ENCODE measurements around the gene TMEM141. TPM values are rescaled to one million over a fixed set of nuclear protein-coding genes. Genes with fewer than 3 reads are reported as not detected.
"Not testable (repeated sequence)": the region's sequence is repeated elsewhere in the genome, so short reads cannot be mapped to it uniquely, and the experiment has no call there.

The TMEM141 gene
- total and polyA plus RNA-seq, 2 donors (not counting 1 experiment from before 2014, with no cell fraction given): 43.3 to 56.5 TPM

DNA sequence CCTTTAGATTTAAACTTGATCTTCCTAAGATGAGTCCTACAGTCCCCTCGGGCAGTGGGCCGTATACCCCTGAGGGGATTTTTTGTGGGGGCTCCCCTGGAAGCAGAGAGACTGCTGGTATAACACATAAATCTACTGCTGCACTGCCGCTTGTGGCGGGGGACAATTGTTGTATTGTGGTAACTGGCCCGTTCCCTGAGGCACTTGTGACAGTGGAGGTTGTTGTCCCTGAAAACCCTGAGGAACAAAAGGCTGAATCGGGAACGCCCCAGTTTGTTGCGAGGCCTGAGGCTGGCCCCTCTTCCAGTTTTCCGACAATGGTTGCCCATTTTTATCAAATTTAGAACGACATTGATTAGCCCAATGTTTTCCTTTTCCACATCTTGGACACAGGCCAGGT lies 4.7 kb upstream of the TMEM141 start:
- H4K20me1 ChIP-seq (ENCODE audit: control insufficient read depth, extremely low read depth, insufficient read depth, low read length): no peaks in the 10 kb centered on the region
- H3K4me1 ChIP-seq (ENCODE audit: control insufficient read depth, extremely low read depth, insufficient read depth, low read length): peaks cover 4% of the 10 kb centered on the region
- peaks cover under 1% of the 10 kb centered on the region for H3K79me2 ChIP-seq (ENCODE audit: control insufficient read depth, insufficient read depth, low read length)
- no peak overlapping the region for H3K4me2 ChIP-seq (ENCODE audit: extremely low read depth, insufficient read depth, low read length)
- no peak overlapping the region for H3K4me3 ChIP-seq (replicated peaks in 1 of 4; ENCODE audit: control extremely low read depth in 1 of 4, insufficient read depth in 1 of 4, low read depth in 3 of 4, low read length in 4 of 4)
- no peak overlapping the region for H3K9ac ChIP-seq (ENCODE audit: insufficient read depth, low read length)
- no peak overlapping the region for H2AFZ ChIP-seq (ENCODE audit: low read length)
- no peak for DNase-seq (ENCODE audit: low read depth in 2 of 2)
- TF ChIP-seq, protein P1, sequence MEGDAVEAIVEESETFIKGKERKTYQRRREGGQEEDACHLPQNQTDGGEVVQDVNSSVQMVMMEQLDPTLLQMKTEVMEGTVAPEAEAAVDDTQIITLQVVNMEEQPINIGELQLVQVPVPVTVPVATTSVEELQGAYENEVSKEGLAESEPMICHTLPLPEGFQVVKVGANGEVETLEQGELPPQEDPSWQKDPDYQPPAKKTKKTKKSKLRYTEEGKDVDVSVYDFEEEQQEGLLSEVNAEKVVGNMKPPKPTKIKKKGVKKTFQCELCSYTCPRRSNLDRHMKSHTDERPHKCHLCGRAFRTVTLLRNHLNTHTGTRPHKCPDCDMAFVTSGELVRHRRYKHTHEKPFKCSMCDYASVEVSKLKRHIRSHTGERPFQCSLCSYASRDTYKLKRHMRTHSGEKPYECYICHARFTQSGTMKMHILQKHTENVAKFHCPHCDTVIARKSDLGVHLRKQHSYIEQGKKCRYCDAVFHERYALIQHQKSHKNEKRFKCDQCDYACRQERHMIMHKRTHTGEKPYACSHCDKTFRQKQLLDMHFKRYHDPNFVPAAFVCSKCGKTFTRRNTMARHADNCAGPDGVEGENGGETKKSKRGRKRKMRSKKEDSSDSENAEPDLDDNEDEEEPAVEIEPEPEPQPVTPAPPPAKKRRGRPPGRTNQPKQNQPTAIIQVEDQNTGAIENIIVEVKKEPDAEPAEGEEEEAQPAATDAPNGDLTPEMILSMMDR (conservative IDR thresholded peaks at IDR 0.05 in 1 of 2, IDR thresholded peaks at IDR 0.05 in 1 of 2; ENCODE audit: low read depth in 1 of 2, low read length in 2 of 2): no peak
- no peak for TF ChIP-seq EZH2 (IDR thresholded peaks at IDR 0.05; ENCODE audit: low read length, missing control alignments)
- no peaks in the 10 kb centered on the region for H3K36me3 ChIP-seq (ENCODE audit: control insufficient read depth, insufficient read depth, low read length)
- no peak overlapping the region for H3K27ac ChIP-seq (ENCODE audit: insufficient read depth, low read length)
- peaks cover 5% of the 10 kb centered on the region for H3K27me3 ChIP-seq (ENCODE audit: control insufficient read depth, insufficient read depth, low read length)
- H3K9me3 ChIP-seq (ENCODE audit: control insufficient read depth, insufficient read depth, low read depth, low read length): no peaks in the 10 kb centered on the region

DNA sequence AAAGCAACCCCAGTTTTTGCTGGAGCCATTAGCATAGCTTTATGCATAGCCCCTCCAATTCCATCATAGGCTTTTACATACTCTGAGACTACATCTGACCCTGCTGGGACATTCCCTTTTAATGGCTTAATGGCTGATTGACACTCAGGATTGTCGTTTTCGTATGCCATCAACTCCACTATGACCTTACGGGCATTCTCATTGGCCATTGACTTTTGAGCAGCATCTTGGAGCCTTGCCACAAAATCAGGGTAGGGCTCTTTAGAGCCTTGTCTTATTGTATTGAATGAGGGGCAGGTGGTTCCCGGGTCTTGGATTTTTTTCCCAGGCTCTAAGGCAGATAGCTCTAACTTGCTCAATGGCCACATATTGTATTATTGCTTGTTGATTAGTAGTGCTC lies 4.2 kb upstream of the TMEM141 start:
- H3K79me2 ChIP-seq (ENCODE audit: control insufficient read depth, insufficient read depth, low read length); H3K9ac ChIP-seq (ENCODE audit: insufficient read depth, low read length); H3K36me3 ChIP-seq (ENCODE audit: control insufficient read depth, insufficient read depth, low read length); H3K4me2 ChIP-seq (ENCODE audit: extremely low read depth, insufficient read depth, low read length); H4K20me1 ChIP-seq (ENCODE audit: control insufficient read depth, extremely low read depth, insufficient read depth, low read length); H3K9me3 ChIP-seq (ENCODE audit: control insufficient read depth, insufficient read depth, low read depth, low read length); H3K4me1 ChIP-seq (ENCODE audit: control insufficient read depth, extremely low read depth, insufficient read depth, low read length); H3K27me3 ChIP-seq (ENCODE audit: control insufficient read depth, insufficient read depth, low read length); H2AFZ ChIP-seq (ENCODE audit: low read length); H3K27ac ChIP-seq (ENCODE audit: insufficient read depth, low read length); DNase-seq (ENCODE audit: low read depth in 2 of 2); H3K4me3 ChIP-seq (replicated peaks in 1 of 4; ENCODE audit: control extremely low read depth in 1 of 4, insufficient read depth in 1 of 4, low read depth in 3 of 4, low read length in 4 of 4): not testable (repeated sequence)

DNA sequence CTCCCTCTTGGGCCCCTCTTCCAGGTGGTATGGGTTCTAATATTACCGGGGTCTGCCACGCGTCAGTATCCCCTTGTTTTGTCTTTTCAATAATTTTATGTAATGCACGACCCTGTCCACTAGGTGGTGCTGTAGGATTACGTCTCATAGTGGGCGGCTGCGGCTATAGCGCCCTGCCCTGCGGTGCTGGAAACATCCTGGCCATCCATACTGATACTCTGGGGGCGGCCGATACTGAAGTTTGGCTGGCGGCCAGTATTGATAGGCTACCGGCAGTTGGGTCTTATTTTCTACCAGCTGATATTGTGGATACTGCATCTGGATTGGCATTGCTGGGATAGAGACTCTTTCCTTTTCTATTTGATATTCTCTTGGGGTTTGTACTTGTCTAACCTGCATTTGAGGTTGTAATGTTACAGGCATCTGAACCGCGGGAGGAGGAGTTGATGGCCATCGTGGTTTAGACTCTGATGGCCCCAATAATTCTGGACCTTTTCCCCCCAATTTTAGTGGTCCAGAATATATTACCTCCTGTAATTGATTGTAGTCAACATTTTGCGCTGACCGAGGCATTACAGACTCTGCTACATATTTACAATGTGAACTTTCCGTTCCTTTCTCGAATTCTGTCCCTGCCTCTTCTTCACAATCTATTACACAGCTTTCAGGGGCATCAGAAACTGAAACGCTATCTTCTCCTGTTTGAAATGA lies 3.3 kb upstream of the TMEM141 start:
- Histone ChIP-seq H3K9ac (ENCODE audit: insufficient read depth, low read length) (no peak overlapping the region), H3K36me3 (ENCODE audit: control insufficient read depth, insufficient read depth, low read length) (no peaks in the 10 kb centered on the region), H3K9me3 (ENCODE audit: control insufficient read depth, insufficient read depth, low read depth, low read length) (no peaks in the 10 kb centered on the region), H4K20me1 (ENCODE audit: control insufficient read depth, extremely low read depth, insufficient read depth, low read length) (no peaks in the 10 kb centered on the region), H3K4me3 (replicated peaks in 1 of 4; ENCODE audit: control extremely low read depth in 1 of 4, insufficient read depth in 1 of 4, low read depth in 3 of 4, low read length in 4 of 4) (no peak overlapping the region), H3K79me2 (ENCODE audit: control insufficient read depth, insufficient read depth, low read length) (peaks cover 4% of the 10 kb centered on the region), H3K4me2 (ENCODE audit: extremely low read depth, insufficient read depth, low read length) (peak overlapping the region; percentile 45), H2AFZ (ENCODE audit: low read length) (no peak overlapping the region), H3K27me3 (ENCODE audit: control insufficient read depth, insufficient read depth, low read length) (no peaks in the 10 kb centered on the region), H3K27ac (ENCODE audit: insufficient read depth, low read length) (no peak overlapping the region), H3K4me1 (ENCODE audit: control insufficient read depth, extremely low read depth, insufficient read depth, low read length) (peaks cover 4% of the 10 kb centered on the region)
- peak; percentile 30 to 57 for DNase-seq (ENCODE audit: low read depth in 2 of 2)
- TF ChIP-seq, protein P1 (conservative IDR thresholded peaks at IDR 0.05 in 1 of 2, IDR thresholded peaks at IDR 0.05 in 1 of 2; ENCODE audit: low read depth in 1 of 2, low read length in 2 of 2): peak; percentile 73 to 77
- TF ChIP-seq EZH2 (IDR thresholded peaks at IDR 0.05; ENCODE audit: low read length, missing control alignments): no peak

DNA sequence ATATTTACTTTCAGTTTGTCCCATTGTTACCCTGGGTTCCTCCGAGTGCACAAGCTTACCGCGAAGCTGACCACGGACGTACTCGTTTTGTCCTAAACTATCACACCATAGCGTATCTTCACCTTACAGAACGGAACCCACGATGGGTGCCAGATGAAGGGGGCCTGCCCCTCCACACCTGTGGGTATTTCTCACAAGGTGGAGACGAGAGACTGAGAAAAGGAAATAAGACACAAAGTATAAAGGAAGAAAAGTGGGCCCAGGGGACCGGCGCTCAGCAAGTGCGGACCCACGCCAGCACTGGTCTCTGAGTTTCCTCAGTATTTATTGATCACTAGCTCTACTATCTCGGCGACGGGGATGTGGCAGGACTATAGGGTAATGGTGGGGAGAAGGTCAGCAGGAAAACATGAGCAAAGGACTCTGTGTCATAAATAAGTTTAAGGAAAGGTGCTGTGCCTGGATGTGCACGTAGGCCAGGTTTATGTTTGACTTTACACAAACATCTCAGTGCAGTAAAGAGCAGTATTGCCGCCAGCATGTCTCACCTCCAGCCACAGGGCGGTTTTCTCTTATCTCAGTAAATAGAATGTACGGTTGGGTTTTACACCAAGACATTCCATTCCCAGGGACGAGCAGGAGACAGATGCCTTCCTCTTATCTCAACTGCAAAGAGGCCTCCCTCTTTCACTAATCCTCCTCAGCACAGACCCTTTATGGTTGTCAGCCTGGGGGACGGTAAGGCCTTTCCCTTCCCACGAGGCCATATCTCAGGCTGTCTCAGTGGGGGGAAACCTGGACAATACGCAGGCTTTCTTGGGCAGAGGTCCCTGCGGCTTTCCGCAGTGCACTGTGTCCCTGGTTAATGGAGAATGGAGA lies 2.3 kb upstream of the TMEM141 start:
- H3K27ac ChIP-seq (ENCODE audit: insufficient read depth, low read length); H3K4me2 ChIP-seq (ENCODE audit: extremely low read depth, insufficient read depth, low read length); DNase-seq (ENCODE audit: low read depth in 2 of 2); H3K27me3 ChIP-seq (ENCODE audit: control insufficient read depth, insufficient read depth, low read length); H3K36me3 ChIP-seq (ENCODE audit: control insufficient read depth, insufficient read depth, low read length); H3K79me2 ChIP-seq (ENCODE audit: control insufficient read depth, insufficient read depth, low read length); H3K4me1 ChIP-seq (ENCODE audit: control insufficient read depth, extremely low read depth, insufficient read depth, low read length); H3K4me3 ChIP-seq (replicated peaks in 1 of 4; ENCODE audit: control extremely low read depth in 1 of 4, insufficient read depth in 1 of 4, low read depth in 3 of 4, low read length in 4 of 4); H2AFZ ChIP-seq (ENCODE audit: low read length); H4K20me1 ChIP-seq (ENCODE audit: control insufficient read depth, extremely low read depth, insufficient read depth, low read length); H3K9me3 ChIP-seq (ENCODE audit: control insufficient read depth, insufficient read depth, low read depth, low read length); H3K9ac ChIP-seq (ENCODE audit: insufficient read depth, low read length): not testable (repeated sequence)

Measured in fibroblast of lung (primary cell).